Hepatocyte (in vitro differentiated cells): ENCODE measurements around the gene GDPD4. TPM values are rescaled to one million over a fixed set of nuclear protein-coding genes. Genes with fewer than 3 reads are reported as not detected.

Experiments
- DNase-seq: peaks from one replicate; pipeline ENCODE4 v3.0.0-alpha.2; 2016; ENCODE audit warnings: low spot score
- H2AFZ ChIP-seq: fragments of 200-600 bp; sonication (generic); 2 replicates; pipeline ENCODE4 v1.6.0; 2016; ENCODE audit warnings: antibody characterized with exemption, mild to moderate bottlenecking
- H3K27ac ChIP-seq: fragments of 200-600 bp; sonication (generic); 2 replicates; pipeline ENCODE4 v1.5.1; 2016; ENCODE audit warnings: mild to moderate bottlenecking
- H3K27me3 ChIP-seq: fragments of 200-600 bp; sonication (generic); 2 replicates; pipeline ENCODE4 v1.6.1; 2016
- H3K36me3 ChIP-seq: fragments of 200-600 bp; sonication (generic); replicated peaks from 2 replicates; pipeline ENCODE4 v1.5.1; 2016; ENCODE audit warnings: low read depth; ENCODE audit not compliant: insufficient read depth
- H3K4me1 ChIP-seq: fragments of 200-600 bp; sonication (generic); 2 replicates; pipeline ENCODE4 v1.5.1; 2016; ENCODE audit warnings: mild to moderate bottlenecking, moderate library complexity; ENCODE audit not compliant: insufficient read depth
- H3K4me2 ChIP-seq: fragments of 200-600 bp; sonication (generic); 2 replicates; pipeline ENCODE4 v1.6.0; 2016
- H3K4me3 ChIP-seq: fragments of 200-600 bp; sonication (generic); 2 replicates; pipeline ENCODE4 v1.5.1; 2016; ENCODE audit warnings: mild to moderate bottlenecking
- H3K79me2 ChIP-seq: fragments of 200-600 bp; sonication (generic); 2 replicates; pipeline ENCODE4 v1.6.0; 2017; ENCODE audit warnings: mild to moderate bottlenecking
- H3K9me2 ChIP-seq: fragments of 200-600 bp; sonication (generic); replicated peaks from 2 replicates; pipeline ENCODE4 v1.6.0; 2017; ENCODE audit warnings: mild to moderate bottlenecking; ENCODE audit not compliant: insufficient read depth
- H3K9me3 ChIP-seq: fragments of 200-600 bp; sonication (generic); 2 replicates; pipeline ENCODE4 v1.5.1; 2016; ENCODE audit warnings: low read depth, mild to moderate bottlenecking
- H4K20me1 ChIP-seq: fragments of 200-600 bp; sonication (generic); 2 replicates; pipeline ENCODE4 v1.6.0; 2016; ENCODE audit warnings: mild to moderate bottlenecking; ENCODE audit not compliant: insufficient read depth, poor library complexity, severe bottlenecking
- EZH2 ChIP-seq: fragments of 200-600 bp; sonication (generic); IDR thresholded peaks from 2 replicates; pipeline ENCODE4 v1.6.1; 2016; ENCODE audit warnings: antibody characterized with exemption, mild to moderate bottlenecking, borderline replicate concordance
- EZH2phosphoT487 ChIP-seq: fragments of 200-600 bp; sonication (generic); IDR thresholded peaks from one replicate; pipeline ENCODE4 v1.6.1; 2018; ENCODE audit warnings: antibody characterized with exemption, mild to moderate bottlenecking, low read depth, moderate library complexity; ENCODE audit not compliant: unreplicated experiment, severe bottlenecking
- WGBS: methylation state at CpG from one replicate; pipeline ENCODE4 v1.1.6; 2016; ENCODE audit warnings: low lambda C conversion rate; ENCODE audit errors: missing lambda C conversion rate; 5-methylcytosine and 5-hydroxymethylcytosine counted together
- polyA plus RNA-seq: library from polyadenylated mRNA; unstranded; fragments of >200 nt; fragmentation: Nextera tagmentation; extraction: Ambion mirVana; gene quantifications from 2 replicates; pipeline ENCODE4 v1.2.1, GENCODE V29; 2016
- total RNA-seq: library from RNA; depleted of rRNA; stranded (reverse); fragments of >200 nt; gene quantifications from 2 replicates; pipeline ENCODE4 v1.2.3, GENCODE V29; 2014
- TF ChIP-seq, protein P1 (sequence below): fragments of 200-600 bp; sonication (generic); IDR thresholded peaks from 2 replicates; pipeline ENCODE4 v1.5.1; 2016; ENCODE audit warnings: antibody characterized with exemption, mild to moderate bottlenecking; ENCODE audit not compliant: poor library complexity

The GDPD4 gene
- total and polyA plus RNA-seq, 2 experiments from 2014 or later: 0.47 to 1.1 TPM

DNA sequence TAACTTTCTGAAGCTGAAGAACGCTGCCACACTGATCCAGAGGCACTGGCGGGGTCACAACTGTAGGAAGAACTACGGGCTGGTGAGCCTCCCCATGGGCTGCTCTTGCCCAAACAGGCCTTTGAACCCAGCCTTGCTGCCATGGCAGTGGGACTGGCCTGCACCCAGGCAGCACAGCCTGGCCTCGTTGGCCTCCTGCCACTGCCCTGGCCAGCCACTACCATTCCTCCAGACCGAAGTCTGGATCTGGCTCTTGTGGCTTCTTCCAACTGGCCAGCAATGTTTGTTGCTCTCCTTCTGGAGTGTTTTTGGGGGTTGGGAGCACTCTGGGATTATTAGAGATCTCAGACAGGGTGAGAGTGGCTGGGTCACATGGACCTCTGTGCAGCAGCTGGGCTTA is 122.4 kb downstream of the GDPD4 start:
- no peak overlapping the region for H3K4me3 ChIP-seq
- no peak overlapping the region for H2AFZ ChIP-seq
- no peak overlapping the region for H3K27ac ChIP-seq
- H3K27me3 ChIP-seq: no peaks in the 10 kb centered on the region
- no peaks in the 10 kb centered on the region for H3K79me2 ChIP-seq
- no peaks in the 10 kb centered on the region for H3K36me3 ChIP-seq
- no peaks in the 10 kb centered on the region for H4K20me1 ChIP-seq
- WGBS: 91% methylated on average over 5 of the region's 5 CpGs
- H3K9me2 ChIP-seq: no peaks in the 10 kb centered on the region
- no peaks in the 10 kb centered on the region for H3K9me3 ChIP-seq
- H3K4me1 ChIP-seq: no peaks in the 10 kb centered on the region
- TF ChIP-seq EZH2phosphoT487 (no peak), EZH2 (no peak)
- TF ChIP-seq, protein P1, sequence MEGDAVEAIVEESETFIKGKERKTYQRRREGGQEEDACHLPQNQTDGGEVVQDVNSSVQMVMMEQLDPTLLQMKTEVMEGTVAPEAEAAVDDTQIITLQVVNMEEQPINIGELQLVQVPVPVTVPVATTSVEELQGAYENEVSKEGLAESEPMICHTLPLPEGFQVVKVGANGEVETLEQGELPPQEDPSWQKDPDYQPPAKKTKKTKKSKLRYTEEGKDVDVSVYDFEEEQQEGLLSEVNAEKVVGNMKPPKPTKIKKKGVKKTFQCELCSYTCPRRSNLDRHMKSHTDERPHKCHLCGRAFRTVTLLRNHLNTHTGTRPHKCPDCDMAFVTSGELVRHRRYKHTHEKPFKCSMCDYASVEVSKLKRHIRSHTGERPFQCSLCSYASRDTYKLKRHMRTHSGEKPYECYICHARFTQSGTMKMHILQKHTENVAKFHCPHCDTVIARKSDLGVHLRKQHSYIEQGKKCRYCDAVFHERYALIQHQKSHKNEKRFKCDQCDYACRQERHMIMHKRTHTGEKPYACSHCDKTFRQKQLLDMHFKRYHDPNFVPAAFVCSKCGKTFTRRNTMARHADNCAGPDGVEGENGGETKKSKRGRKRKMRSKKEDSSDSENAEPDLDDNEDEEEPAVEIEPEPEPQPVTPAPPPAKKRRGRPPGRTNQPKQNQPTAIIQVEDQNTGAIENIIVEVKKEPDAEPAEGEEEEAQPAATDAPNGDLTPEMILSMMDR: no peak
- no peak for DNase-seq
- H3K4me2 ChIP-seq: no peak overlapping the region

DNA sequence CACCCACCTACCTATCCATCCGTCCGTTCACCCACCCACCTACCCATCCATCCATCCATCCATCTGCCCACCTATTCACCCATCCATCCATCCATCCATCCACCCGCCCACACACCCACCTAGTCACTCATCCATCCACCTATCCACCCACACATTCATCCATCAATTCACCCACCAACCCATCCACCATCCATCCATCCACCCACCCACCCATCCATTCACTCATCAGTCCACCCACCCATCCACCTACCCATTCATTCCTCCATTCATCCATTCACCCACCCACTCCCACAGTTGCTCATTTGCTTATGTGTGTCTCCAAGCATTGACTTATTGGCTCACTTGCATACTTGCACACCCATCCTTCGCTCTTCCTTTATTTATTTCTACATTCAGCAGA is 123.3 kb downstream of the GDPD4 start:
- H3K36me3 ChIP-seq: no peaks in the 10 kb centered on the region
- WGBS: 100% methylated on average over 2 of the region's 4 CpGs

DNA sequence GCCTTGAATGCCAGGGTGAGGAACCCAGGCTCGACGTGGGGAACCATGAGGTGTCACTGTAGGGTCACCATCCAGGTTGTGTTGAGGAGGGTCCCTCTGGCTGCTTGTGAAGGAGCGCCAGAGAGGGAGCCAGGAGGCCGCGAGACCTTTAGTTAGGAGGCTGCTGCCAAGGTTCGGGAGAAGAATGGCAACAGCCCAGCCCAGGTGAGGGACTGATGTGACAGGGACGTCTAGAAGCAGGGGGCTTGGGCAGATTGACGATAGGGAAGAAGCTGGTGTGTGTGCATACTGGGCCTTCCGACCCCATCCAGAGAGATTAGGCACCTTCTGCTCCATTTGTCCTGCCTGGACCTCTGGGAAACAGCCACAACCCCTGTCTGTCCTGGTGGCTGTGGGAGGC is 124.5 kb downstream of the GDPD4 start:
- Histone ChIP-seq H3K4me2 (no peak overlapping the region), H3K27ac (no peak overlapping the region), H3K36me3 (no peaks in the 10 kb centered on the region), H3K27me3 (no peaks in the 10 kb centered on the region), H3K79me2 (no peaks in the 10 kb centered on the region), H3K4me1 (peaks cover 12% of the 10 kb centered on the region), H3K4me3 (no peak overlapping the region), H2AFZ (no peak overlapping the region), H3K9me3 (no peaks in the 10 kb centered on the region), H4K20me1 (no peaks in the 10 kb centered on the region), H3K9me2 (no peaks in the 10 kb centered on the region)
- 84% methylated on average over 9 of the region's 9 CpGs for WGBS
- no peak for DNase-seq
- no peak for TF ChIP-seq EZH2phosphoT487
- no peak for TF ChIP-seq EZH2
- TF ChIP-seq, protein P1: no peak

More for the DNA sequence above, 123.3 kb downstream of the GDPD4 start:
- Histone ChIP-seq H4K20me1 (no peaks in the 10 kb centered on the region), H3K4me2 (no peak overlapping the region), H2AFZ (no peak overlapping the region), H3K9me3 (no peaks in the 10 kb centered on the region), H3K4me3 (no peak overlapping the region), H3K9me2 (no peaks in the 10 kb centered on the region), H3K27ac (no peak overlapping the region), H3K27me3 (no peaks in the 10 kb centered on the region), H3K79me2 (no peaks in the 10 kb centered on the region), H3K4me1 (peaks cover 9% of the 10 kb centered on the region)
- TF ChIP-seq EZH2: no peak
- no peak for TF ChIP-seq EZH2phosphoT487
- TF ChIP-seq, protein P1: no peak
- no peak for DNase-seq
